ENCODE data around the gene PPIG. TPM values are rescaled to one million over a fixed set of nuclear protein-coding genes. Genes with fewer than 3 reads are reported as not detected.

The PPIG gene
- total RNA-seq, 1 experiment from 2014 or later = 20.9 TPM

DNA sequence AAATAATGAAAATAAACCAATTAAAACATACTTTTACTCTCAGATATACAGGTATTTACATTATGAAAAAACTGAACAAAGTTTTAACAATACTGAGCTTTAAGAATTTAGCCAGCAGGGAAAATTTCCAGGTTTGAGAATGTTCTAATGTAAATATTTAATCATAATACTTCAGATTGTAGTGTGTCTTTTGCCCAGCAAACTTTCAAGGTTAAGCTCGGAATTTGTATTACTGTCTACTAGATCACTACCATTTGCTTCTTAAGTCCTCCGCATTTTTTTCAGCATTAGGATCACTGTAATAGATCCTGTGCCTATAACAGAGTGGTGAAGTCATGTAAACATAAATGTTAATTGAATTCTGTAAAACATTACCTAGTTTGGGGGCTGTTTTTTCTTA lies 57.3 kb downstream of the PPIG start:
- Histone ChIP-seq H3K9me3 (ENCODE audit: low read length) (no peaks in the 10 kb centered on the region), H3K9me2 (replicated peaks; ENCODE audit: low read length) (no peaks in the 10 kb centered on the region), H3K27ac (ENCODE audit: low read length) (no peak overlapping the region), H3K4me3 (ENCODE audit: low read length) (no peak overlapping the region), H4K20me1 (ENCODE audit: low read length) (no peaks in the 10 kb centered on the region), H3K4me2 (ENCODE audit: low read length) (no peak overlapping the region), H3F3A (ENCODE audit: low read length, unreplicated experiment) (no peaks in the 10 kb centered on the region), H3K36me3 (ENCODE audit: low read depth, low read length) (peaks cover 14% of the 10 kb centered on the region; the same call in 1 of the 2 replicates), H3K79me2 (ENCODE audit: low read length) (no peaks in the 10 kb centered on the region), H3K27me3 (ENCODE audit: low read length) (no peaks in the 10 kb centered on the region), H3K9ac (ENCODE audit: low read length) (no peak overlapping the region), H3K4me1 (ENCODE audit: insufficient read depth, low read length) (no peaks in the 10 kb centered on the region), H2AFZ (ENCODE audit: low read length) (no peak overlapping the region)
- BruUV-seq (replicated peaks) = no TSS peak
- TF ChIP-seq, protein P1, sequence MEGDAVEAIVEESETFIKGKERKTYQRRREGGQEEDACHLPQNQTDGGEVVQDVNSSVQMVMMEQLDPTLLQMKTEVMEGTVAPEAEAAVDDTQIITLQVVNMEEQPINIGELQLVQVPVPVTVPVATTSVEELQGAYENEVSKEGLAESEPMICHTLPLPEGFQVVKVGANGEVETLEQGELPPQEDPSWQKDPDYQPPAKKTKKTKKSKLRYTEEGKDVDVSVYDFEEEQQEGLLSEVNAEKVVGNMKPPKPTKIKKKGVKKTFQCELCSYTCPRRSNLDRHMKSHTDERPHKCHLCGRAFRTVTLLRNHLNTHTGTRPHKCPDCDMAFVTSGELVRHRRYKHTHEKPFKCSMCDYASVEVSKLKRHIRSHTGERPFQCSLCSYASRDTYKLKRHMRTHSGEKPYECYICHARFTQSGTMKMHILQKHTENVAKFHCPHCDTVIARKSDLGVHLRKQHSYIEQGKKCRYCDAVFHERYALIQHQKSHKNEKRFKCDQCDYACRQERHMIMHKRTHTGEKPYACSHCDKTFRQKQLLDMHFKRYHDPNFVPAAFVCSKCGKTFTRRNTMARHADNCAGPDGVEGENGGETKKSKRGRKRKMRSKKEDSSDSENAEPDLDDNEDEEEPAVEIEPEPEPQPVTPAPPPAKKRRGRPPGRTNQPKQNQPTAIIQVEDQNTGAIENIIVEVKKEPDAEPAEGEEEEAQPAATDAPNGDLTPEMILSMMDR (conservative IDR thresholded peaks at IDR 0.05; ENCODE audit: low read depth, low read length) = no peak
- TF ChIP-seq EZH2 (IDR thresholded peaks at IDR 0.05; ENCODE audit: low read length, unreplicated experiment) (no peak), EZH2phosphoT487 (IDR thresholded peaks at IDR 0.05; ENCODE audit: borderline replicate concordance, low read length) (no peak)
- ChIA-PET POLR2A (ENCODE audit: unreplicated experiment) (interaction anchor here (0.5 kb wide), 1 partner anchor 93 kb away, joined by 8 read pairs; no protein-coding TSS in a partner anchor), CTCF (no interaction called here)
- ATAC-seq (no peak), DNase-seq (no peak)
- intact Hi-C loops (cut with micrococcal nuclease) = no loop called here

DNA sequence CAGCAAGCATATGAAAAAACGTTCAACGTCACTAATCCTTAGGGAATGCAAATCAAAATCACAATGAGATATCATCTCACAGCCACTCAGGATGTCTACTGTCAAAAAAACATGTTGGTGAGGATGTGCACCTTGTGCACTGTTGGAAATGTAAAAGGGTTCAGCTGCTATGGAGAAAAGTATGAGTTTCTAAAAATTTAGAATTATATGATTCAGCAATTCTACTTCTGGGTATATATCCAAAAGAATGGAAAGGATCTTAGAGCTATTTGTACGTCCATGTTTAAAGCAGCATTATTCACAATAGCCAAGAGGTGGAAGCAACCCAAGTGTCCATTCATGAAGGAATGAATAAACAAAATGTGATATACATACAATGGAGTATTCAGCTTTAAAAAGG lies 60.0 kb downstream of the PPIG start:
- H3K27me3 ChIP-seq (ENCODE audit: low read length) = no peaks in the 10 kb centered on the region
- no peaks in the 10 kb centered on the region for H3K9me3 ChIP-seq (ENCODE audit: low read length)
- H4K20me1 ChIP-seq (ENCODE audit: low read length) = no peaks in the 10 kb centered on the region
- no peak for ATAC-seq
- no peak overlapping the region for H3K4me3 ChIP-seq (ENCODE audit: low read length)
- H3K4me2 ChIP-seq (ENCODE audit: low read length) = no peak overlapping the region
- no peaks in the 10 kb centered on the region for H3K9me2 ChIP-seq (replicated peaks; ENCODE audit: low read length)
- ChIA-PET POLR2A (ENCODE audit: unreplicated experiment) (no interaction called here), CTCF (no interaction called here)
- intact Hi-C loops (cut with micrococcal nuclease) = no loop called here
- no peak overlapping the region for H3K9ac ChIP-seq (ENCODE audit: low read length)
- TF ChIP-seq, protein P1 (conservative IDR thresholded peaks at IDR 0.05; ENCODE audit: low read depth, low read length) = no peak
- TF ChIP-seq EZH2 (IDR thresholded peaks at IDR 0.05; ENCODE audit: low read length, unreplicated experiment) = no peak
- TF ChIP-seq EZH2phosphoT487 (IDR thresholded peaks at IDR 0.05; ENCODE audit: borderline replicate concordance, low read length) = no peak
- H3K79me2 ChIP-seq (ENCODE audit: low read length) = no peaks in the 10 kb centered on the region
- no peaks in the 10 kb centered on the region for H3F3A ChIP-seq (ENCODE audit: low read length, unreplicated experiment)
- no TSS peak for BruUV-seq (replicated peaks)
- H3K27ac ChIP-seq (ENCODE audit: low read length) = no peak overlapping the region
- H3K36me3 ChIP-seq (ENCODE audit: low read depth, low read length) = no peaks in the 10 kb centered on the region
- no peak for DNase-seq
- no peak overlapping the region for H2AFZ ChIP-seq (ENCODE audit: low read length)
- no peaks in the 10 kb centered on the region for H3K4me1 ChIP-seq (ENCODE audit: insufficient read depth, low read length)

DNA sequence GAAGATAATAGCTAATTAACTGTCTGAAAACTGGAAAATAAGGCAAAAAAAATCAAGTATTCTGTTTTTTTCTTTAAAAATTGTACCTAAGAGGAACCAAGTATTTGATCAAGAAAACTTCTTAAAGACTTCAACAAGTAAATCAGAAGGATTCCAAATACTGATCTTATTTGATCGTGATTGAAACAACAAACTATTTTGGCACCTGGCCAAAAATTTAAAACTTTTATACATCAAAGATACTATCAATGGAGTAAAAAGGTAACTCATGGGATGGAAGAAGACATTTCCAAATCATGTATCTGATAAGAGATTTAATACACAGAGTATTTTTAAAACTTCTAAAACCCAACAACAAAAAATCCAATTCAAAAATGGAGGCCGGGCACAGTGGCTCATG lies 63.3 kb downstream of the PPIG start:
- Histone ChIP-seq H3K4me1 (ENCODE audit: insufficient read depth, low read length) (no peaks in the 10 kb centered on the region), H3K9ac (ENCODE audit: low read length) (no peak overlapping the region), H3K9me2 (replicated peaks; ENCODE audit: low read length) (no peaks in the 10 kb centered on the region), H2AFZ (ENCODE audit: low read length) (no peak overlapping the region), H3F3A (ENCODE audit: low read length, unreplicated experiment) (no peaks in the 10 kb centered on the region), H3K36me3 (ENCODE audit: low read depth, low read length) (no peaks in the 10 kb centered on the region), H3K4me2 (ENCODE audit: low read length) (no peak overlapping the region), H3K27ac (ENCODE audit: low read length) (no peak overlapping the region), H3K27me3 (ENCODE audit: low read length) (no peaks in the 10 kb centered on the region), H3K4me3 (ENCODE audit: low read length) (no peak overlapping the region), H4K20me1 (ENCODE audit: low read length) (no peaks in the 10 kb centered on the region), H3K9me3 (ENCODE audit: low read length) (no peaks in the 10 kb centered on the region), H3K79me2 (ENCODE audit: low read length) (no peaks in the 10 kb centered on the region)
- POLR2A ChIA-PET (ENCODE audit: unreplicated experiment) = no interaction called here
- CTCF ChIA-PET = no interaction called here
- BruUV-seq (replicated peaks) = no TSS peak
- ATAC-seq (no peak), DNase-seq (no peak)
- intact Hi-C loops (cut with micrococcal nuclease) = loop anchor here (5.0 kb wide), 1 partner anchor 35 kb away; no protein-coding TSS in a partner anchor
- TF ChIP-seq EZH2 (IDR thresholded peaks at IDR 0.05; ENCODE audit: low read length, unreplicated experiment) = no peak
- TF ChIP-seq EZH2phosphoT487 (IDR thresholded peaks at IDR 0.05; ENCODE audit: borderline replicate concordance, low read length) = no peak
- TF ChIP-seq, protein P1 (conservative IDR thresholded peaks at IDR 0.05; ENCODE audit: low read depth, low read length) = no peak
